GM12891 (cell line): Measurements from ENCODE around the gene ZNF518B.

ENCODE experiments used
- PAX5 ChIP-seq: IDR thresholded peaks from 2 replicates; pipeline ENCODE4 v1.6.1; 2011; ENCODE audit warnings: low read length, moderate library complexity, mild to moderate bottlenecking; ENCODE audit not compliant: insufficient read depth, severe bottlenecking
- POLR2AphosphoS5 ChIP-seq: IDR thresholded peaks from 2 replicates; pipeline ENCODE4 v1.6.1; 2011; ENCODE audit warnings: low read depth, low read length, control low read depth

DNA sequence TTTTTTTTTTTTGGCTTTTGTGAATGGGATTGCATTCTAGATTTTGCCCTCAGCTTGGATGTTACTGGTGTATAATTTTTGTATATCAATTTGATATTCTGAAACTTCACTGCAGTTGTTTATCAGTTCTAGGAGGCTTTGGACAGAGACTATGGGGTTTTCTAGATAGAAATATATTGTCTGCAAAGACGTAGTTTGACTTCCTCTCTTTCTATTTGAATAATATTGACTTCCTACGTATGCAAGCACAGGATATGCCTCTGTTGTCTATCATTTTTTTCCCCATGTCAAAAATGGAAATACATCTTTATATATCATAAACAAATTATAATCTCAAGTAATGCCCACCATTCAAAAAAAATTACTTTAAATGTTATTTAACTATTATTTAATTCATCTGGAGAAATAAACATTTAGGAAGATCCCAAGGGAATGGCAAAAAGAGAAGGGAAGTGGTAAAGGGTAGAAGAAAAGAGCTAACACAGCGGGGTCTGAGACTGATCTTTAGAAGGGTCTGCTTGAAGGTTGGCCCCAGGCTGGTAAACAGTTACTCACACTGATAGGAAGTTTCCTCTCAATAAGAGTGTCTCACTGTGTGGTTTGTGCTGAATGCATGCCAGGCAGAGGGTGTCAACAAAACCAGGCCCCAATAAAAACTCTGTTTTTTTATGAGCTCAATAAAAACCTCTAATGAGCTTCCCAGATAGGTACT lies 35.7 kb downstream of the ZNF518B start:
- no peak for TF ChIP-seq POLR2AphosphoS5
- TF ChIP-seq PAX5, result no peak
